Memory B cell (primary cell): ENCODE results near the gene MPV17L.
"Not testable (repeated sequence)": the region's sequence is repeated elsewhere in the genome, so short reads cannot be mapped to it uniquely, and the experiment has no call there.

Experiments used
- ATAC-seq: fragments of 150-1000 bp; cut with Tn5 transposase; 2 replicates; pipeline ENCODE4 v1.10.0; 2021; ENCODE audit warnings: low read depth, mild to moderate bottlenecking, moderate library complexity
- DNase-seq, 2 donors: peaks; one replicate each; pipeline ENCODE4 v3.0.0; 2022; ENCODE audit warnings: low spot score in 2 of 2
- H3K27ac Mint-ChIP-seq: one replicate; pipeline ENCODE4 v1.8.0; 2022; ENCODE audit warnings: mild to moderate bottlenecking, moderate library complexity, mixed read lengths
- H3K27me3 Mint-ChIP-seq: one replicate; pipeline ENCODE4 v1.8.0; 2022; ENCODE audit warnings: mixed read lengths
- H3K36me3 Mint-ChIP-seq: one replicate; pipeline ENCODE4 v1.8.0; 2022; ENCODE audit warnings: mild to moderate bottlenecking, mixed read lengths
- H3K4me1 Mint-ChIP-seq: one replicate; pipeline ENCODE4 v1.8.0; 2022; ENCODE audit warnings: mixed read lengths
- H3K4me3 Mint-ChIP-seq: one replicate; pipeline ENCODE4 v1.8.0; 2022; ENCODE audit warnings: mild to moderate bottlenecking, moderate library complexity, mixed read lengths
- H3K9me3 Mint-ChIP-seq: one replicate; pipeline ENCODE4 v1.8.0; 2022; ENCODE audit warnings: mixed read lengths

Gene MPV17L

GRCh38 chr16:15395631-15396508 is at the start of gene MPV17L:
Gene MPV17L (plus strand): TSS chr16:15395754. CDS start chr16:15395898, 144 bp downstream.
- not testable (repeated sequence) for H3K27ac Mint-ChIP-seq, H3K36me3 Mint-ChIP-seq, DNase-seq, H3K4me1 Mint-ChIP-seq, H3K9me3 Mint-ChIP-seq, H3K27me3 Mint-ChIP-seq
- peak; percentile 76 for ATAC-seq
- peak within 1 kb of the TSS; percentile 70 for H3K4me3 Mint-ChIP-seq

DNA sequence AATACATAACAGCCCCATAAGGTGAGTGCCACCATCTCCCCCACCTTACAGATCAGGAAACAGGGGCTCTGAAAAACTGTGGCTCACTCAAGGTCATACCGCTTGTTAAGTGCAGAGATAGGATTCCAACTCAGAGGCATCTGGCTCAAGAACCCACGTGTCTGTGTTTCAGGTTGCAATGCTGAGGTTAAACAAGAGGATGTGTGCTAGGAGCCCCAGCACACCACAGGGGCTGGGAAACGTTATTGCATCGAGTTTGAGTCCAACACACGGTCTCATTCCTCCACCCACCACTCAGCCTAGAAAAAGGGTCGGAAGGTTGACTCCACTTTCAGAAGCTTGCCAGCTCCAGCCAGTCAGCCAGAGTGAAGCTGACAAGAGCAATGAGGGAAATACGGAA is 46.8 kb upstream of the MPV17L start:
- H3K36me3 Mint-ChIP-seq, H3K4me1 Mint-ChIP-seq, H3K9me3 Mint-ChIP-seq, H3K27me3 Mint-ChIP-seq, DNase-seq, H3K4me3 Mint-ChIP-seq, ATAC-seq, H3K27ac Mint-ChIP-seq: not testable (repeated sequence)

GRCh38 chr16:15351251-15351650 is 44.3 kb upstream of the MPV17L start:
- H3K4me1 Mint-ChIP-seq, DNase-seq, H3K9me3 Mint-ChIP-seq, H3K36me3 Mint-ChIP-seq, ATAC-seq, H3K4me3 Mint-ChIP-seq, H3K27ac Mint-ChIP-seq, H3K27me3 Mint-ChIP-seq: not testable (repeated sequence)

DNA sequence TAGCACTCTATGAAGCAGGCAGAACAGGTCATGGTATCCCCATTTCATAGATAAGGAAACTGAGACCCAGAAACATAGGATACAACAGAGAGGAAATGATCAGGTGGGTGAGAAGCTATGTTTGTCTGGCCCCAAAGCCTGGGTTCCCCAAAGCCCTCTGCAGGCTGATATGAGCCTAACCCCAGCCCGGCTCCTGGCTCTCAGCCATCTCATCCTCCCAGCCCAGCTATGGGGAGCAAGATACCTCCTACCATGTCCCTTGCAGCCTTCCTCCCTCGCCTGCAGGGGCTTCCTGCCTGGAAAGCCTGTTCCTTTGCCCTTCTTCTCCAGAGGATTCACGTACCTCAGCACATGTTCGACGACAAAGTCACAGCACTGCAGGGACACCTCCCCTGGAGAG is 43.8 kb upstream of the MPV17L start:
- H3K9me3 Mint-ChIP-seq, H3K27me3 Mint-ChIP-seq, DNase-seq, ATAC-seq, H3K4me3 Mint-ChIP-seq, H3K36me3 Mint-ChIP-seq, H3K4me1 Mint-ChIP-seq, H3K27ac Mint-ChIP-seq: not testable (repeated sequence)

GRCh38 chr16:15352852-15353251 is 42.7 kb upstream of the MPV17L start:
- H3K27me3 Mint-ChIP-seq, H3K4me1 Mint-ChIP-seq, H3K4me3 Mint-ChIP-seq, DNase-seq, H3K27ac Mint-ChIP-seq, H3K36me3 Mint-ChIP-seq, ATAC-seq, H3K9me3 Mint-ChIP-seq: not testable (repeated sequence)

GRCh38 chr16:15354846-15355245 is 40.7 kb upstream of the MPV17L start:
- not testable (repeated sequence) for H3K4me3 Mint-ChIP-seq, H3K9me3 Mint-ChIP-seq, ATAC-seq, H3K4me1 Mint-ChIP-seq, H3K27me3 Mint-ChIP-seq, H3K27ac Mint-ChIP-seq, H3K36me3 Mint-ChIP-seq, DNase-seq

GRCh38 chr16:15357495-15357894 is 38.1 kb upstream of the MPV17L start:
- H3K9me3 Mint-ChIP-seq, H3K27ac Mint-ChIP-seq, H3K4me3 Mint-ChIP-seq, ATAC-seq, H3K4me1 Mint-ChIP-seq, DNase-seq, H3K27me3 Mint-ChIP-seq, H3K36me3 Mint-ChIP-seq: not testable (repeated sequence)

DNA sequence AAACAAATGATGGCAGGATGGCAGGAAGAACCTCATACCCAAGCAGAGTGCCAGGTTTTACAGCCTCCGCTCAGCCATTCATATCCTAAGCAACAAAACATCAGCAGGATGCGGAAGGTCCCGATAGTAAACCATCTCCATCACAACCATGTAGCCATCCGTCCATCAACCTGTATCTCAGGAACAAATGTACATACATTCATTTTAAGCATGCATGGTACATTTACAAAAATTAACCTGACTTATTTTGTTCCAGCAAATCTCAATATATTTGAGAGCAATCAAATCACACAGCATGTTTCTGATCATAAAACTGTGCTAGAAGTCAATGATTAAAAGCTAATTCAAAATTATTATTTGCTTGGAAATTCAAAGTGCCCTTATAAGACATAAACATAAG is 17.4 kb upstream of the MPV17L start, which contains the start of gene NPIPA5:
TSS of gene NPIPA5 (minus strand) at position 101 of the 400 bp plus-strand sequence. CDS start at position 101, 0 bp downstream.
- H3K4me1 Mint-ChIP-seq, H3K27me3 Mint-ChIP-seq, DNase-seq, H3K9me3 Mint-ChIP-seq, ATAC-seq, H3K36me3 Mint-ChIP-seq, H3K4me3 Mint-ChIP-seq, H3K27ac Mint-ChIP-seq: not testable (repeated sequence)

DNA sequence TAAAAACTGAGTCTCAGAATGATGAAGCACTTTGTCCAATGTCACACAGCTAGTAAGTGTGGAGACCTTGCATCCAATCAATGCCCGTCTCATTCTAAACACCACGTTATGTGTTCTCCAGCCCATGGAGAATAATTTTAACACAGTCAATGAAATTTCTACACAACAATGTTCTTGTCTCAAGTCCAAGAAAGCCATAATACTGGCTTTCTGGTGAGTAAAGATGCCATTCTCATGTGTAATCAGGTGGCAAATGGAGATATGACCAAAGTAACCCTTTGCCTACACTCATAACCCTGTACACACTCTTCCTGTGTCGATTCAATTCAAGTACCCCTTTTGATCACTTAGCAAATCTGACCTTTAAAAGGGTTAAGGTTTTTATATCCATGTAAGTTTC is 12.7 kb upstream of the MPV17L start:
- not testable (repeated sequence) for H3K27me3 Mint-ChIP-seq, H3K4me3 Mint-ChIP-seq, H3K36me3 Mint-ChIP-seq, DNase-seq, H3K4me1 Mint-ChIP-seq, ATAC-seq, H3K9me3 Mint-ChIP-seq, H3K27ac Mint-ChIP-seq

DNA sequence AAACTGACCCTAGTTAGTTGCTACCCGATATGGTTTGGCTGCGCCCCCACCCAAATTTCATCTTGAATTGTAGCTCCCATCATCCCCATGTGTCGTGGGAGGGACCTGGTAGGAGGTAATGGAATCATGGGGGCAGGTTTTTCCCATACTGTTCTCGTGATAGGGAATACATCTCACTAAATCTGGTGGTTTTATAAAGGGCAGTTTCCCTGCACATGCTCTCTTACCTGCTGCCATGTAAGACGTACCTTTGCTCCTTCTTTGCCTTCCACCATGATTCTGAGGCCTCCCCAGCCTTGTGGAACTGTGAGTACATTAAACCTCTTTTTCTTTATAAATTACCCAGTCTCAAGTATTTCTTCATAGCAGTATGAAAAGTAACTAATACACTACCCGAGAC is 7.5 kb upstream of the MPV17L start:
- H3K9me3 Mint-ChIP-seq, H3K4me3 Mint-ChIP-seq, H3K27ac Mint-ChIP-seq, H3K36me3 Mint-ChIP-seq, H3K27me3 Mint-ChIP-seq, DNase-seq, ATAC-seq, H3K4me1 Mint-ChIP-seq: not testable (repeated sequence)

GRCh38 chr16:15389916-15390315 is 5.6 kb upstream of the MPV17L start:
- DNase-seq, H3K27ac Mint-ChIP-seq, H3K4me3 Mint-ChIP-seq, H3K36me3 Mint-ChIP-seq, ATAC-seq, H3K27me3 Mint-ChIP-seq, H3K4me1 Mint-ChIP-seq, H3K9me3 Mint-ChIP-seq: not testable (repeated sequence)

DNA sequence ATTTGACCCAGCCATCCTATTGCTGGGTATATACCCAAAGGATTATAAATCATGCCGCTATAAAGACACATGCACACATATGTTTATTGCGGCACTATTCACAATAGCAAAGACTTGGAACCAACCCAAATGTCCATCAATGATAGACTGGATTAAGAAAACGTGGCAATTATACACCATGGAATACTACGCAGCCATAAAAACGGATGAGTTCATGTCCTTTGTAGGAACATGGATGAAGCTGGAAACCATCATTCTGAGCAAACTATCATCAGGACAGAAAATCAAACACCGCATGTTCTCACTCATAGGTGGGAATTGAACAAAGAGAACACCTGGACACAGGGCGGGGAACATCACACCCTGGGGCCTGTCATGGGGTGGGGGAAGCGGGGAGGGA is 2.5 kb upstream of the MPV17L start:
- H3K4me3 Mint-ChIP-seq, ATAC-seq, H3K9me3 Mint-ChIP-seq, H3K4me1 Mint-ChIP-seq, H3K27ac Mint-ChIP-seq, H3K36me3 Mint-ChIP-seq, H3K27me3 Mint-ChIP-seq, DNase-seq: not testable (repeated sequence)

DNA sequence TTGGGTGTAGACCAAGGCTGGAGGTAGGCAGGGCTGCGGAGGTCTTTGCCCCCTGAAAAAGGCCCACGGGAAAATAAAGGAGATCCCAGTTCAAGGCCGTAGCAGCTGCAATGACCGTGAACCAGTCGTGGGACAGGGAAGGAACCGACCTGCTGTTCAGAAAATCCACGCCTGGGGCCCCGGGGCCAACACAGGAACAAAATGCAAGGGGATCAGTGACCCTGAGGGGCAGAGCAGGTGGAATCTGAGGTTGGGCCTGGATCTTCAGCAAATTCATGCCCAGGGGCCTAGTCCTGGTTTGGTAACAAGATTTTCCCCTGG is 915 bp downstream of the MPV17L start:
- ATAC-seq, DNase-seq, H3K27ac Mint-ChIP-seq, H3K27me3 Mint-ChIP-seq, H3K36me3 Mint-ChIP-seq, H3K4me1 Mint-ChIP-seq, H3K9me3 Mint-ChIP-seq: not testable (repeated sequence)
- peak overlapping the region; percentile 61 for H3K4me3 Mint-ChIP-seq

GRCh38 chr16:15396948-15397594 is 1.5 kb downstream of the MPV17L start:
- no peak overlapping the region for H3K4me3 Mint-ChIP-seq
- no peaks in the 10 kb centered on the region for H3K36me3 Mint-ChIP-seq
- H3K27me3 Mint-ChIP-seq, result peaks cover 5% of the 10 kb centered on the region
- H3K27ac Mint-ChIP-seq, result no peak overlapping the region
- DNase-seq (no peak), ATAC-seq (no peak)
- peaks cover 2% of the 10 kb centered on the region for H3K4me1 Mint-ChIP-seq
- H3K9me3 Mint-ChIP-seq, result no peaks in the 10 kb centered on the region
